ENCODE data around the gene RFPL1. TPM values are rescaled to one million over a fixed set of nuclear protein-coding genes. Genes with fewer than 3 reads are reported as not detected.

RFPL1 gene
- polyA plus RNA-seq, 1 donor from 2014 or later = not detected

DNA sequence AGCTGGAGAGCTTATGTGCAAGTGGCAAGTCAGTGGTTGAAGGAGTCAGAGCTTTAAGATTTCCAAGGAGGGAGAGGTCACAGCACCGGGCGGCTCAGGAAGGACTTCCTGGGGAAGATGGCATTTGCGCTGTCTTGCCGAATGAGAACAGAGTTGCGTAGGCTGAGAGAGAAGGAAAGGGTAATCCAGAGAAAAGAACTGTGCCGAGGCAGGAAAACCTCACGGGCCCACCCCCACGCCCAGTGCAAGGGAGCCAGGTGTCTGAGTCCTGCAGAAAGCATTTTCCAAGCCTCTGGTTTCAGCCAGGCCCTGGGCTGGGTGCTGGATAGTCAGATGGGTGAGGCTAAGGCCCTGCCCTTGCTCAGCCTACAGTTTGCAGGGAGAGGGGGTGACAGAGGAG is 46.8 kb upstream of the RFPL1 start:
- H3K9ac ChIP-seq (ENCODE audit: low read length) = no peak overlapping the region
- H3K4me2 ChIP-seq (ENCODE audit: low read length) = no peak overlapping the region
- peaks cover 14% of the 10 kb centered on the region for H3K79me2 ChIP-seq (replicated peaks; ENCODE audit: insufficient read depth, low read length)
- H3K27me3 ChIP-seq (ENCODE audit: insufficient read depth, low read depth, low read length) = no peaks in the 10 kb centered on the region
- no peaks in the 10 kb centered on the region for H3F3A ChIP-seq (ENCODE audit: insufficient read depth, low read length, poor library complexity, severe bottlenecking)
- no peak for TF ChIP-seq TAF1 (IDR thresholded peaks at IDR 0.05; ENCODE audit: low read depth)
- TF ChIP-seq, protein P1, sequence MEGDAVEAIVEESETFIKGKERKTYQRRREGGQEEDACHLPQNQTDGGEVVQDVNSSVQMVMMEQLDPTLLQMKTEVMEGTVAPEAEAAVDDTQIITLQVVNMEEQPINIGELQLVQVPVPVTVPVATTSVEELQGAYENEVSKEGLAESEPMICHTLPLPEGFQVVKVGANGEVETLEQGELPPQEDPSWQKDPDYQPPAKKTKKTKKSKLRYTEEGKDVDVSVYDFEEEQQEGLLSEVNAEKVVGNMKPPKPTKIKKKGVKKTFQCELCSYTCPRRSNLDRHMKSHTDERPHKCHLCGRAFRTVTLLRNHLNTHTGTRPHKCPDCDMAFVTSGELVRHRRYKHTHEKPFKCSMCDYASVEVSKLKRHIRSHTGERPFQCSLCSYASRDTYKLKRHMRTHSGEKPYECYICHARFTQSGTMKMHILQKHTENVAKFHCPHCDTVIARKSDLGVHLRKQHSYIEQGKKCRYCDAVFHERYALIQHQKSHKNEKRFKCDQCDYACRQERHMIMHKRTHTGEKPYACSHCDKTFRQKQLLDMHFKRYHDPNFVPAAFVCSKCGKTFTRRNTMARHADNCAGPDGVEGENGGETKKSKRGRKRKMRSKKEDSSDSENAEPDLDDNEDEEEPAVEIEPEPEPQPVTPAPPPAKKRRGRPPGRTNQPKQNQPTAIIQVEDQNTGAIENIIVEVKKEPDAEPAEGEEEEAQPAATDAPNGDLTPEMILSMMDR (IDR thresholded peaks at IDR 0.05; ENCODE audit: poor library complexity, severe bottlenecking) = no peak
- no peak for TF ChIP-seq MXI1 (conservative IDR thresholded peaks at IDR 0.05; ENCODE audit: poor library complexity, severe bottlenecking)
- TF ChIP-seq RAD21 (conservative IDR thresholded peaks at IDR 0.05) = no peak
- no peak for TF ChIP-seq EZH2 (IDR thresholded peaks at IDR 0.05; ENCODE audit: borderline replicate concordance, insufficient read depth, low read length, poor library complexity, severe bottlenecking)
- TF ChIP-seq, protein P2, sequence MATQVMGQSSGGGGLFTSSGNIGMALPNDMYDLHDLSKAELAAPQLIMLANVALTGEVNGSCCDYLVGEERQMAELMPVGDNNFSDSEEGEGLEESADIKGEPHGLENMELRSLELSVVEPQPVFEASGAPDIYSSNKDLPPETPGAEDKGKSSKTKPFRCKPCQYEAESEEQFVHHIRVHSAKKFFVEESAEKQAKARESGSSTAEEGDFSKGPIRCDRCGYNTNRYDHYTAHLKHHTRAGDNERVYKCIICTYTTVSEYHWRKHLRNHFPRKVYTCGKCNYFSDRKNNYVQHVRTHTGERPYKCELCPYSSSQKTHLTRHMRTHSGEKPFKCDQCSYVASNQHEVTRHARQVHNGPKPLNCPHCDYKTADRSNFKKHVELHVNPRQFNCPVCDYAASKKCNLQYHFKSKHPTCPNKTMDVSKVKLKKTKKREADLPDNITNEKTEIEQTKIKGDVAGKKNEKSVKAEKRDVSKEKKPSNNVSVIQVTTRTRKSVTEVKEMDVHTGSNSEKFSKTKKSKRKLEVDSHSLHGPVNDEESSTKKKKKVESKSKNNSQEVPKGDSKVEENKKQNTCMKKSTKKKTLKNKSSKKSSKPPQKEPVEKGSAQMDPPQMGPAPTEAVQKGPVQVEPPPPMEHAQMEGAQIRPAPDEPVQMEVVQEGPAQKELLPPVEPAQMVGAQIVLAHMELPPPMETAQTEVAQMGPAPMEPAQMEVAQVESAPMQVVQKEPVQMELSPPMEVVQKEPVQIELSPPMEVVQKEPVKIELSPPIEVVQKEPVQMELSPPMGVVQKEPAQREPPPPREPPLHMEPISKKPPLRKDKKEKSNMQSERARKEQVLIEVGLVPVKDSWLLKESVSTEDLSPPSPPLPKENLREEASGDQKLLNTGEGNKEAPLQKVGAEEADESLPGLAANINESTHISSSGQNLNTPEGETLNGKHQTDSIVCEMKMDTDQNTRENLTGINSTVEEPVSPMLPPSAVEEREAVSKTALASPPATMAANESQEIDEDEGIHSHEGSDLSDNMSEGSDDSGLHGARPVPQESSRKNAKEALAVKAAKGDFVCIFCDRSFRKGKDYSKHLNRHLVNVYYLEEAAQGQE (IDR thresholded peaks at IDR 0.05; ENCODE audit: borderline replicate concordance) = no peak
- no peak for TF ChIP-seq SMC3 (conservative IDR thresholded peaks at IDR 0.05; ENCODE audit: poor library complexity)
- no peak for TF ChIP-seq POLR2AphosphoS5 (IDR thresholded peaks at IDR 0.05)
- no peak for TF ChIP-seq EP300 (conservative IDR thresholded peaks at IDR 0.05; ENCODE audit: poor library complexity, severe bottlenecking)
- H3K9me2 ChIP-seq (ENCODE audit: insufficient read depth, low read length) = no peaks in the 10 kb centered on the region
- no peaks in the 10 kb centered on the region for H3K36me3 ChIP-seq (ENCODE audit: insufficient read depth, low read length)
- no peak overlapping the region for H3K27ac ChIP-seq (ENCODE audit: low read length)
- no peaks in the 10 kb centered on the region for H3K9me3 ChIP-seq (ENCODE audit: low read length)
- no peak overlapping the region for H3K4me3 ChIP-seq (ENCODE audit: low read length)
- H4K20me1 ChIP-seq (ENCODE audit: insufficient read depth) = no peaks in the 10 kb centered on the region
- H2AFZ ChIP-seq (ENCODE audit: low read depth, low read length) = no peak overlapping the region

DNA sequence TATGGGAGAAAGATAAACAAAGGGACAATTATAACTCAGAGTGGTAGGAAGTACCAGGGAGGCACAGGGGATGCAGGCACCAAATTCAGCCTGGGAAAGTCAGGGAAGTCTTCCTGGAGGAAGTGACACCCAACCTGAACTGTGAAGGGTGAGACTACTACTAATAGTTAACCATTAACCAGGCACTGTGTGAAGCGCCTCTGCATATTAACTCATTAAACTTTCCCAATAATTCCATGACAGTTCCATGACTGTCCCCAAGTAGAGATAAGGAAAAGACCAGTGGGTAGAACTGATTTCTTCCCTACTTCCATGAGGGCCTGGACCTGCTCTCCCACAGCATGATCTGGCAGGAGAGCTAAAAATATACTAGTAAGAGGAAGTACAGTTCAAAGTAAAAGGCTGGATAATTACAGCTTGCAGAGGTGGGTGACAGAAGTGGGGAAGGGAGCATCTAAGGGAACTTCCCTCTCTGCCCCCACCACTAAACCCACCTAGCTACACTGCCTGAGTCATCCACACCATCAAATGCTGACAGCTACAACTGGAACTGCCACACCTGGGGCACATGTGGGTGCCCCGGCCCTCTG is 45.3 kb upstream of the RFPL1 start:
- no peaks in the 10 kb centered on the region for H3K9me3 ChIP-seq (ENCODE audit: low read length)
- H3K4me2 ChIP-seq (ENCODE audit: low read length) = no peak overlapping the region
- TF ChIP-seq MXI1 (conservative IDR thresholded peaks at IDR 0.05; ENCODE audit: poor library complexity, severe bottlenecking) = no peak
- H3K36me3 ChIP-seq (ENCODE audit: insufficient read depth, low read length) = no peaks in the 10 kb centered on the region
- H2AFZ ChIP-seq (ENCODE audit: low read depth, low read length) = no peak overlapping the region
- H3K27me3 ChIP-seq (ENCODE audit: insufficient read depth, low read depth, low read length) = no peaks in the 10 kb centered on the region
- H3K79me2 ChIP-seq (replicated peaks; ENCODE audit: insufficient read depth, low read length) = peaks cover under 1% of the 10 kb centered on the region
- H3K9me2 ChIP-seq (ENCODE audit: insufficient read depth, low read length) = no peaks in the 10 kb centered on the region
- no peak overlapping the region for H3K27ac ChIP-seq (ENCODE audit: low read length)
- H4K20me1 ChIP-seq (ENCODE audit: insufficient read depth) = no peaks in the 10 kb centered on the region
- H3K9ac ChIP-seq (ENCODE audit: low read length) = no peak overlapping the region
- no peak overlapping the region for H3K4me3 ChIP-seq (ENCODE audit: low read length)
- H3F3A ChIP-seq (ENCODE audit: insufficient read depth, low read length, poor library complexity, severe bottlenecking) = no peaks in the 10 kb centered on the region
